LHCN-M2 (cell line): ENCODE results near the gene CAPN2. TPM values are rescaled to one million over a fixed set of nuclear protein-coding genes. Genes with fewer than 3 reads are reported as not detected.

Source experiments
- DNase-seq: peaks from one replicate; pipeline ENCODE4 v3.0.0-alpha.2; 2012; ENCODE audit warnings: low read depth
- polyA plus RNA-seq: library from polyadenylated mRNA; unstranded; fragments of >200 nt; gene quantifications from one replicate; pipeline ENCODE4 v1.2.1, GENCODE V29; 2012; ENCODE audit warnings: missing spikeins
- total RNA-seq: library from RNA; depleted of rRNA; stranded (reverse); fragments of >200 nt; gene quantifications from 2 replicates; pipeline ENCODE4 v1.2.3, GENCODE V29; 2014; rRNA removed

CAPN2 gene
- total RNA-seq = 642 and 718 TPM in 2 replicates
- polyA plus RNA-seq = 343 TPM

DNA sequence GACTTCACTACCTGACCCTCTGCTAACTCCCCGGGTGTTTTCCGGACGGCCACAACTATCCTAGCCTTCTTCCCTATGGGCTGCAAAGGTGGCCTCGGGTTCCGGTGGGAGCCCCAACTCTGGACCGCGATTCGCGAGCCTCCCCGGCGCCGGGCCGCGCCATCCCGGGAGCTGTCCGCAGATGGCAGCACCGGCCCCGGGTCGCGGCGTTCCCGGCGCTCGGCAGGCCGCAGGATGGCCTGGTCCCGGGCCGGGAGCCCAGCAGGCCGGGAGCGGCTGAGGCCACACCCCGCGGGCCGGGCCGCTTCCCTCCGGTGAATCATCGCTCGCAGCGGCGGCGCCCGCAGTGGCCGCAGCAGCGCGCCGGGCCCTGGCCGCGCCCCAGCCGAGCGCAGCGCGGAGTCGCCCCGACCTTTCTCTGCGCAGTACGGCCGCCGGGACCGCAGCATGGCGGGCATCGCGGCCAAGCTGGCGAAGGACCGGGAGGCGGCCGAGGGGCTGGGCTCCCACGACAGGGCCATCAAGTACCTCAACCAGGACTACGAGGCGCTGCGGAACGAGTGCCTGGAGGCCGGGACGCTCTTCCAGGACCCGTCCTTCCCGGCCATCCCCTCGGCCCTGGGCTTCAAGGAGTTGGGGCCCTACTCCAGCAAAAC lies at the start of gene CAPN2:
Gene CAPN2, plus strand, starts transcription at position 346 of the 656 bp plus-strand sequence. Its CDS starts 102 bp downstream, at position 448.
- DNase-seq = peak; percentile 84

DNA sequence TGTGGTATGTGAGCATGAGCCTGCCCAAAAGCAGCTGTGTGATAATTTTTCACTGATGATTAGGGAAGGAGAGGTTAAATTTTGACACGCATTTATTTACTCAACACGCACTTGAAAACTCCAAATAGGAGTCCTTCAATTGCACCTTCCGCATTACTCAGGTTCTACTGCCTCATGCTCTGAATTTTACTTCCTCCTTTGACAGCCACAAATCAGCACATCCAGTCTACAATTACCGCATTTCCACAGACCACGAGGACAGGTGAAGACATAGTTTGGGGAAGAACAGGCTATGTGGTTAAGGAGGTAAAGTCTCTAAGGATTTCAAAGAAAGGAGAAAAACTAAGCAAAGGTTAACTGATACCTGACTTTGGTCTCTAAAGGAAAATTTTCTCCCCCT lies 49.4 kb upstream of the CAPN2 start:
- no peak for DNase-seq

DNA sequence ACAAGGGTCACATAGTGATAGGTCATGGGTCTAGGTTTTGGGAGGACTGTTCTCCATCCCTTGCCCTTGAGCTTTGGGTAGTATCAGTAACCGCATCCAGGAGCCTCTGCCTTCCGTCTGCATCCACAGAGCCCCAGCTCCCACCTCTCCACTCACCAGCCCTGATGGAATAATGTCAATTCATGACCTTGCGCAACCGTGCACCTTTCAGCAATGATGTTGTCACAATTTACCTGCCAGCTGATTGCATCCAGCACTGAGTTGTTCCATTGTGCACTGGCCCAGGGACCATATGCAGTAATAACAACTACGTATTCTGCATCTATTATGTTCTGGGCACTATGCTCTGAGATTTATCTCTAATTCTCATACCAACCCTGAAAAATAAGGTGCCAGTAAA lies 48.2 kb upstream of the CAPN2 start:
- no peak for DNase-seq

DNA sequence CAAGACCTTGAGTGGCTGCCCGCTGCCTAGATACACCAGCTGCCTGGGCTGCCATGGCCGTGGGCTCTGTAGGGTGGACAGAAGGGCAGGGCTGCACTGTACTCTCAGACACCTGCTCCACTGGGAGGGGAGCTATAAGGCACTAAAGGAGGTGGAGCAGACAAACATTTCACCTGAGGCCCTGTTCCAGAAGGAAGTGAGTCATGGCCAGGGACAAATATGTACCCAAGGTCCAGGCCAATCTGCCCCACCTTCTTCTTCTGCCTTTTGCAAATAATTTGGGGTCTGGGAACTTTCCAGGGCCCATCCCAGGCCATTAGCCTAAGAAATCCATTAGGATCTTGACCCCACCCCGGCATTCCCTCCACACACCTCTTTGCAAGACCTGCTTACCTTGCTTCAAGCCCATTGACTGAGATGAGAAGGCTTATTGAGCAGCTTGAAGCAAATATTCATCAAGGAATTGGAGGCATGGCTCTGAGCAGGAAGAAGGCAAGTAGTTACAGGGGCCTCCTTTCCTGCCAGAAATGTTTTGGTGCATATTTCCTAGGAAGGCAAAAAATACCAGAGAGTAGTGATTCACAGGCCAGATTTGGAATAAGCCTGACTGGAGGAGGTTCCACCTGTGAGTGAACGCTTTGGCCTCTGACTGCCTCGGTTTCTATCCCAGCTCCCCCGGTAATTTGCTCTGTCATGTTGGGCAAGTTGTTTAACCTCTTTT lies 46.6 kb upstream of the CAPN2 start, which contains the start of gene CAPN8:
Gene CAPN8, minus strand, starts transcription at position 110 of the 721 bp plus-strand sequence. Its CDS starts 55 bp downstream, at position 55.
- DNase-seq = no peak

DNA sequence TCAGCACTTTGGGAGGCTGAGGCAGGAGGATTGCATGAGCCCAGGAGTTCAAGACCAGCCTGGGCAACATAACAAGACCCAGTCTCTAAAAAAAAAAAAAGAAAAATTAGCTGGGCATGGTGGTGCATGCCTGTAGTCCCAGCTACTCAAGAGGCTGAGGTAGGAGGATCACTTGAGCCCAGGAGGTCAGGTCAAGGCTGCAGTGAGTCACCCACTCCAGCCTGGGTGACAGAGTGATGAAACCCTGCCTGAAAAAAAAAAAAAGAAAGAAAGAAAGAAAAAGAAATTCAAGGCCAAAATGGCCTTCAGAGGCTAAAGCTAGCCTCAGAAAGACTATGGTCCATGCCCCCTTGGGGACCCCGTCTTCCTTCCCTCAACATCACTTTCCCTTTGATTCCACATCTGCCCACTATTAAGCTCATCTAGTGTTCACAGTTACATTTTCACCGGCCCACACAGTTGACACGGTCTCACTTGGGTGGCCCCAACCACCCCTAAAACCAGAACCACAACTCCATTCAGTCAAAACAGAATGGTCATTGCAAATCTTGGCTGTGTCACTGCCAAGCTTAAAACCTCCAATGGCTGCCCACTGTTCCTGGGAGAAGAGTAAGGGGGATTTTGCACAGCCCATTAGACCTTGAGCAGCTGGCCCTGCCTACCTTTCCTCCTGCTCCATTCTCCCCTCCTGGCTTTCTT lies 44.7 kb upstream of the CAPN2 start:
- peak; percentile 16 for DNase-seq

DNA sequence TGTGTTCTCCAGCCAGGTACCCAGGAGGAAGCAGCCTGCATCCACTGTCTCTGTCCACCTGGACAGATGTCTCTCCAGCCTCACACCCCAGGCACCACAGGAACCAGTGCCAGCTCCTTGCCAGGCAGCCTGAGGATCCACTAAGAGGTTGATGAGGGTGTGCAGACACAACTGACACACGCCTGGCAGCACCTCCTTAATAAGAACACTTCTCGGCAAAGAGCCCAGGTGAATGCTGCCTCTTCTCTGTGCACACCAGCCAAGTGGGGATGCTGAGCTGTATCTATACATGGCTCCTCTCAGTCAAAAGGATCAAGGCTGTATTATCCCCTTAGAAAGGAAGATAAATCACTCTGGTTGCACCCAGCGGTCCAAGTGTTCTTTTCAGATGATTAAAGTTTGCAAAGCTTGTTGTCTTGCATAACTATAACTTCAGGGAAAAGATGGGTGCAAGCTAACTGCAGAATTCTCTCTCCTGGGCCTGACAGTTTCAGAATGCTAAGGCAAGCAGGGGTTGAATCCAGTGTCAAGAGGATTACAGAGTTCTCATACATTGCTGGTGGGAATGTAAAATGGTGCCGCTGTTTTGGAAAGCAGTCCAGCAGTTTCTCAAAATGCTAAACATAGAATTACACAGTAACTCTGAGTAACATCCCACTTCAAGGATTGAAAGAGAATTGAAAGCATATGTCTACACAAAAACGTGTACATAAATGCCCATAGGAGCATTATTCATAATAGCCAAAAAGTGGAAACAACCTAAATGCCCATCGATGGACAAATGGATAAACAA lies 43.1 kb upstream of the CAPN2 start:
- no peak for DNase-seq

DNA sequence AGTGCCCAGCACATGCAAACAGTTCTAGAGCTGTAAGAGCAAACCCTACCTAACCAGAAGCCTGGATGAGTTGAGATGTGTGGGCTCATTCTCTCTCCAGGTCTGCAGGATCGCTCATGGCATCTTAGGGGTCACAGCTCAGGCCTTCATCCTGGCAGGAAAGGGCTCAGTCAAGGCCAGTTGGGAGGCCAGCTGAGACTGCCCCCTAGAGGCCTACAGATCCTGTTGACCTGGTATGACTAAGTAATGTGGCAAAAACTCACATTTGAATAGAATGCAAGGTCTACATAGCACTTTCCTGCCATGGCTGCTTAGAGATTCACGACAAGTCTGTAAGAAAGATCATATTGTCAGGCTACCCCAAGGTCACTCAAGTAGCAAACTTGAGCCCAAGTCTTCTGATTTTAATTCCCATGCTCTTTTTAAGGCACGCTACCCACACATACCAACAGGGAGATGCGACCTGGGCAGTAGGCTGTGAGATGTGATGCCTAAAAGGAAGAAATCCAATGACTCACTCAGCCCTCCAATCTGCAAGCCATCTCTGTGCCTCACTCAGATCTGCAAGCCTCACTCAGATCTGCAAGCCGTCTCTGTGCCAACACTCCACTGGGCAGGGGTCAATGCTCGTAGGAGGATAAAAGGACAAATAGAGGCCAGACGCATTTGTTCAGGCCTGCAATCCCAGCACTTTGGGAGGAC lies 41.7 kb upstream of the CAPN2 start:
- peak; percentile 40 for DNase-seq

DNA sequence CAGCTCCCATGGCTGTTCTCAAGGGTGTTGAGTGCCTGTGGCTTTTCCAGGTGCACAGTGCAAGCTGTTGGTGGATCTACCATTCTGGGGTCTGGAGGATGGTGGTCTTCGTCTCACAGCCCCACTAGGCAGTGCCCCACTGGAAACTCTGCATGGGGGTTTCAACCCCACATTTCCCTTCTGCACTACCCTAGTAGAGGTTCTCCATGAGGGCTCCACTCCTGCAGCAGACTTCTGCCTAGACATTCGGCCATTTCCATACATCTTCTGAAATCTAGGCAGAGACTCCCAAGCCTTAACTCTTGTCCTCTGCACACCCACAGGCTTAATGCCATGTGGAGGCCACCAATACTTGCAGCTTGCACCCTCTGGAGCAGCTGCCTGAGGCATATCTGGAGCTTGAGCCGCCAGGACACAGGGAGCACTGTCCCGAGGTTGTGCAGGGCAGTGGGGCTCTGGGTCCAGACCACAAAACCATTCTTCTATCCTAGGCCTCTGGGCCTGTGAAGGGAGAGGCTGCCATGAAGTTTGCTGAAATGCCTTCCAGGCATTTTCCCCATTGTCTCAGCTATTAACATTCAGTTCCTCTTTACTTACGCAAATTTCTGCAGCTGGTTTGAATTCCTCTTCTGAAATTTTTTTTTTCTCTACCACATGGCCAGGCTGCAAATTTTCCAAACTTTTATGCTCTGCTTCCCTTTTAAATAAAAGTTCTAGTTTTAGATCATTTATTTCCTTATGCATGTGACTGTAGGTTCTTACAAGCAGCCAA lies 38.0 kb upstream of the CAPN2 start:
- DNase-seq = no peak

DNA sequence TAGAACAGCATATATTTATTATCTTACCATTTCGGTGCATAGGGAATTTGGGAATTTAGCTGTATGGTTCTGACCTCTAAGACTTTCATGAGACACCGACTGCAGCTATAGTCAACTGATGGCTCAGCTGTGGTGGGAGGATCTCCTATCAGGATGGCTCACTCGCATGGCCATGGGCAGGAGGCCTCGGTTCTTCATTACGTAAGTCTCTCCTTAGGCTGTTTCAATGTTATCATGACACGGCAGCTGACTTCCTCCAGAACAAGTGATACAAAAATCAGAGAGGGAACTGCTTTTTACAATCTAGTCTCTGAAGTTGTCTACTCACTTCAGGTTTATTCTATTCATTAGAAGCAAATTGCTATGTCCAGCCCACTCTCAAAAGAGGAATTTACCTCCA lies 33.5 kb upstream of the CAPN2 start:
- DNase-seq = no peak

DNA sequence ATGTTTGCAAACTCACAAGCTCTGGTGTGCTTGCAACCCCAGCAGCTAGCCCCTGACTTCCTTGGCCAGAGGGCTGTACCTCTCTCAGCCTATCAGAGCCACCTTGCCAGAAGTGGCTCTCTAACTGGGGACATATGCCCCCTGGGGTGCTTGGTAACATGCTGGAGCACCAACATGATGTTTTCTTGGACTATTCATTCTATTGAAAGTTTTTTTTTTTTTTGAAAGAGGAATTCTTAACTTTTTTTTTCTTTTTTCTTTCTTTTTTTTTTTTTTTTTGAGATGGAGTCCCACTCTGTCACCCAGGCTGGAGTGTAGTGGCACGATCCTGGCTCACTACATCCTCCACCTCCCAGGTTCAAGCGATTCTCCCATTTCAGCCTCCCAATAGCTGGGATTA lies 32.2 kb upstream of the CAPN2 start:
- DNase-seq = no peak

DNA sequence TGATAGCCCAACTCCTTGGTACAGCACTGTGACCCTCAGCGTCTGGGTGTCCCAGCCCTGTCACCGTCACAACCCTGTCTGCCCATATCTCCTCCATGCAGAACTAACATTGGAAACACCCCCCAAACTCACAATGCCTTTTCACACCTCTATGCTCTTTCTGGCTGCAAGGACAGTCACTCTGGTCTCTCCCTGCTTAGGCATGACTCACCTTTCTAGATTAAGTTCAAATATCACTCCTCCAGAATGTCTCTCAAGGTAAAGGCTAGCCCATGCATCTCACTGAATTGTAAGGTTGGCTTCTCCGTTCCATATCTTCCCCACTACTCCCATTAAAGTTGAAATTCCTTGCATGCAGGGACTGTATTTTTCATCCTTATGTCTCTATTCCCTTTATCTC lies 29.8 kb upstream of the CAPN2 start:
- no peak for DNase-seq

DNA sequence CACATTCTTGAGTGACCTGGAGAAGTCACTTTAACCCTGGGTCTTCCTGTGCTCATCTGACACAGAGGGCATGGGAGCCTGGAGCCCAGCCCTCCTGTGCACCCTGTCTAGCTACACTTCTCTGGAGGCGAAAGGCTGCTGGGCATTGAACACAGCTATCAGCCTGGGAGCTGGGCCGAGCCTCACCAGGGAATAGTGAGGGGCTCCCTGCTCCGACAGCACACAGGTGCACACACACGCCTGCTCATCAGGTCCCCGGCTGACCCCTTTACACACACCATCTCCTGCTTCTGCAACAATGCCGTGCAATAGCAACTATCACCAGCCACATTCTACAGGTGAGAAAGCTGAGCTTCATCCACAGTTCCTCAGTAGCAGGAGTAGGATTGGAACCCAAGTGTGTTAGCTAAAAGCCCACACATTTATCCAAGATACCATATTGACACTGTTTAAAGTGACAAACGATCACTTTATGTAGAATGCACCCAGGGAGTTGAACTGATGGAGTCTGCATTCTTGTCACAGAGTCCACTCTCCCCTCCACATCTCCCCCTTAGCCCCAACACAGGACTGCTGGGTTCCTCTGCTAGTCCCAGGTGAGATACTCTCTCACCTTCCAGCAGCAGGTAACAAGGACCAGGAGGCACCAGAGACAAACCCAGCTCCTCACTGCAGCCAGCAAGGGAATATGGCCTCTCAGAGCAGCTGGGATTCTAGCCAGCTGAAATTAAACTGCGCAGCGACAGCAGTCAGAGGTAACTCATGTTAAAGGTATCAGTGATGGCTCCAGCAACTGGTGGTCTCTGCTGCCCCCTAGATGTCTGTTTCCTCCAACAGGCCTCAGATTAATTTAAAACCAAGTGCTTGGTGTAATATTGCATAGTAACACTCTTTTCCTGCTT lies 28.5 kb upstream of the CAPN2 start:
- peak; percentile 26 for DNase-seq

DNA sequence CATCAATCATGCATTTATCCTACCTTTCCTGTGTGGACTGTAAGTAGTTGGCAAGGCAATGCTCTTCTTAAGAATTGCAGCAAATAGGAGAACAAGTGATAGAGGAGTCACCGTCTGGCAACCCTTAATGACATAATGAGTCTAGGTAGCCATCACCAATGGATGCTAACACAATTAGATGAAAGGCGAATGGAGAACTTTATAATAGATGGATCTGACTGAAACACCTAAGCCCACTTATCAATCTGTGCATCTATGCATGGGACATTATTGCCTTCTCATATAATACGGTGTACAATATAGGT lies 27.9 kb upstream of the CAPN2 start:
- no peak for DNase-seq

DNA sequence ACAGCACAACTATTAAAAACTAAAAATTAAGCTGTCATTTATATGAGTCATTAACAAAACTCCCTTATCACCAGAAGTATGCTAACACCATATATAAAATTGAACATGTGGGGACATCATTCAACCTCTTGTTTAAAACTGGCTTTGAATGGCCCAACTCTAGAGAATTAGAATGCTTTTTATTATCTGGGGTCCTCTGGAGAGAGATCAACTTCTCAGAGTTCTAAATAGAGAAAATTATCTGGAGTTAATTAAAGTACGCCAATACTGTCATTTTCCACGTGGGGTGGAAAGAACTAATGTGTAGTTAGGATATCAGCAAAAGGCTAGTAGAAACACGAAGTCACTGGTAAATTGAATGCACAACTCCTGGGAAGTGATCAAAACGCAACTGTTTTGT lies 21.2 kb upstream of the CAPN2 start:
- no peak for DNase-seq

DNA sequence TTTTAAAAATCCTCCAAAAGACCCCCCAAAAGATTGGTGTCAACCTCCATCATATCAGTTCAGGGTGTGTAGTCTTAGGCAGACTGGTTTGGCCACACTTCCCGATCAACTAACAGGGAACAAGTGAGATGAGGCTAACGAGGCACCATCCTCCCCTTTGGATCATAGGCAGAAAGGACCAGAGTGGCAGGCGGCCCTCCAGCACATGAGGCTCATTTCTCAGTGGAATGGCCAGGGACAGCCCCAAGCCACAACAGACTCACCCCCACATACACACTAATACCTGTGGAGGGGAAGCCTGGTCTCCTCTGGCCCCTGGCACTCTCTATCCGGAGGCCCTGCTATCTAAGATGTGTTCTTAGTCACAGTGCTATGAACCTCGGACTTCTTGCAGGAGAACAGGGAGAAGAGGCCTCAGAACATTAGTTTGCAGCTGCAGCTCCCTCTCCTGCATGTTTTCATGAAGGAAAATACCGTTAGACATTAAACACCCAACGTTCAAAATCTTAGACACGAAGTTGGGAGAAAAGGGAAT lies 17.3 kb upstream of the CAPN2 start:
- no peak for DNase-seq

DNA sequence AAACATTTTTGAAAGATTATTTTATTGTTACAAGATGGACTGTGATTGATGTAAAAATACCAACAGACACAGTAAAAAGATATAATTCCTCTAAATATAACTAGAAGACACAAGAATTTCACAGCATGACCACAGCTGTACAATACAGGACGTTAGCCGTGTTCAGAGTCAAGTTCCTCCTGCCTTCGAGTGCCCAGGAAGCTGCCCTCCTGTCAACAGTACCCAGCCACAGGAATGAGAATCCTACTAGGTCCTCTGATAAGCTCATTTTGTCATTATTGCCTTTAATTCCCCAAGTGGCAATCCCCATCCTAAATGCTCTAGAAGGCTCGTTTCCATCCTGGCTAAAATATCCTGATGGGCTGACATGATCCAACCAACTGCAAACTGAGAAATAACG lies 16.4 kb upstream of the CAPN2 start:
- no peak for DNase-seq

DNA sequence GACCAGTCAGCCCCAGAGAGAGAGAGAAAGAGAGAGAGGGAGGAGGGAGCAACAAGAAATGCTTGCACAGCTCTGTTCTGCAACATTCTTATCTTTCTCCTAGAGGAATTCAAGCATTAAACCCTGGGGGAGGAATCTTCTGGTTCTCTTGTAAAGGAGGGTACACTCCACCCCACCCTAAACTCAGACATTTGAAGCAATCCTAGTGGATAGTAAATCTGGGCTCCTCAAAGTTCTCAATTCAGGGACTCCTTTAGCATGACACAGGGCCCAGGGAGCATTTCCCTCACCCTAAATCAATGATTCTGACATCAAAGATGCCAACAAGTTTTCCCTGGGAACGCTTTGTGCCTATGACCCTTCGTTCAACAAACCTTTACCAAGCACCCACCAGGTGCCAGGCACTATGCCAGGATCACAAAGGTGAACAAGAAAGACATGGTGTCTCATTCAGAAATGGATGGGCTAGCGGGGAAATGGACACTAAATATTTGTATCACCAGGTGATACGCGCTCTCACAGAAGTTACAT lies 11.9 kb upstream of the CAPN2 start:
- no peak for DNase-seq

DNA sequence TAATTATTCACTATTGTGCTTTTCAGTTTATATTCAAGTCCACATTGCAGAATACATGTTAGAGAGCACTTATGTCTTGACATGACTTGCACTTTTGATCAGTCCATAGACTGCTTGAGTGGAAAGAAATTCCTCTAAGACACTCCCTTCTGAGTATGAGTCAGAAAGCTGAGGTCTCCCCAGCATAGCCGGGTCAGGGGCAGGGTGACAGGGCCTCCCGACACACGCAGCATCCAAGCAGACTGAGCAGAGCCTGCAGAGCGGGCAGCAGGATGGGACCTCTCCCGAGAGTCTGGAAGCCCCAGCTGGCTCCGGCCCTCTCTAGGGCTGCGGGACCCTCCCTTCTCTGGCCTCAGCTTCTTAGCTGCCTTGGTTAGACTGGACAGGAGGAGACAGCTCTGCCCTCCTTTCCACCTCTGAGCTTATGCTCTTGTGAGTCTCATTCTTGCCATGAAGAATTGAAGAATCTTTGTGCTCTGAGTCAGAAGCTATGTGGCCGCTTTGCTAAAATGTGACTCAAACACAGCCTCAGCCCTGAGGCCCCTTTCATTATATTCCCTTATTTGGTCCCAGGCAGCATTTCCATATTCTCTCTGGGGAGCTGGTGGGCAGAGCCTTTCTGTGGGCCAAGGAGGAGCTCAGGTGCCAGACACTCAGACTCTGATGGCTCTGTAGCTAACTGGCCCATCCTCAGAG lies 11.2 kb upstream of the CAPN2 start:
- DNase-seq = peak; percentile 99
